Measurements from ENCODE around the gene POLDIP2. TPM values are rescaled to one million over a fixed set of nuclear protein-coding genes. Genes with fewer than 3 reads are reported as not detected.

Gene POLDIP2
- total and polyA plus RNA-seq, 2 of the 13 experiments (the other 11 are each of a cell fraction or from before 2014, with no cell fraction given), result 85.9 to 114 TPM

GRCh38 chr17:28391401-28391800 lies 34.1 kb upstream of the POLDIP2 start:
- ChIA-PET CTCF (ENCODE audit: low intra/inter-chr PET ratio, low total read pairs) (no interaction called here), POLR2A (interaction anchor here (1.4 to 1.7 kb wide), 2 partner anchors 13 to 21 kb away, joined by 4 to 6 read pairs; partner anchors contain the start of gene VTN)
- intact Hi-C loops (cut with micrococcal nuclease; ENCODE audit: unreplicated experiment) (no loop called here), in situ Hi-C loops (cut with HindIII; ENCODE audit: extremely low pct_ligation_motif_present, low pct_unique_long_range_greater_than_20kb) (no loop called here)
- Histone ChIP-seq H3K79me2 (ENCODE audit: insufficient read depth, low read length) (no peaks in the 10 kb centered on the region), H3K4me3 (replicated peaks in 1 of 3; ENCODE audit: insufficient read depth in 1 of 3, low read depth in 2 of 3, low read length in 3 of 3) (no peak overlapping the region), H3K9ac (ENCODE audit: insufficient read depth, low read depth, low read length) (no peak overlapping the region), H3K4me1 (ENCODE audit: insufficient read depth, low read length) (no peaks in the 10 kb centered on the region), H4K20me1 (ENCODE audit: insufficient read depth, low read length) (no peaks in the 10 kb centered on the region), H3K27ac (ENCODE audit: extremely low read length, insufficient read depth, low read length) (no peak overlapping the region), H3K27me3 (ENCODE audit: control insufficient read depth in 1 of 2, insufficient read depth in 2 of 2, low read length in 2 of 2) (no peaks in the 10 kb centered on the region), H2AFZ (ENCODE audit: low read length) (no peak overlapping the region), H3K36me3 (replicated peaks in 1 of 2; ENCODE audit: control insufficient read depth in 1 of 2, insufficient read depth in 2 of 2, low read length in 2 of 2) (no peaks in the 10 kb centered on the region), H3K4me2 (ENCODE audit: low read depth, low read length) (no peak overlapping the region), H3K9me3 (ENCODE audit: low read length) (no peaks in the 10 kb centered on the region)
- ATAC-seq (no peak), DNase-seq (ENCODE audit: low spot score) (no peak), FAIRE-seq (no peak)
- TF ChIP-seq ZFP37 (CRISPR knock-in tag; IDR thresholded peaks at IDR 0.05; ENCODE audit: borderline replicate concordance) (no peak), JDP2 (CRISPR knock-in tag; IDR thresholded peaks at IDR 0.05; ENCODE audit: borderline replicate concordance) (no peak), ZIK1 (CRISPR knock-in tag; IDR thresholded peaks at IDR 0.05; ENCODE audit: borderline replicate concordance, low read depth) (no peak), ZFX (CRISPR knock-in tag; IDR thresholded peaks at IDR 0.05; ENCODE audit: low read depth) (no peak), ASH2L (IDR thresholded peaks at IDR 0.05; ENCODE audit: insufficient read length, low read depth, low read length) (no peak), KDM6A (CRISPR knock-in tag; IDR thresholded peaks at IDR 0.05; ENCODE audit: low read depth) (no peak), ZFY (CRISPR knock-in tag; IDR thresholded peaks at IDR 0.05) (no peak), SP140L (CRISPR knock-in tag; IDR thresholded peaks at IDR 0.05; ENCODE audit: borderline replicate concordance) (no peak), CCAR2 (optimal IDR thresholded peaks at IDR 0.05; ENCODE audit: low read depth, low read length) (no peak), ZBTB7A (CRISPR knock-in tag; IDR thresholded peaks at IDR 0.05) (no peak), ZBTB26 (CRISPR knock-in tag; IDR thresholded peaks at IDR 0.05; ENCODE audit: borderline replicate concordance) (no peak), BORCS8-MEF2B (CRISPR knock-in tag; IDR thresholded peaks at IDR 0.05) (no peak), E2F2 (CRISPR knock-in tag; IDR thresholded peaks at IDR 0.05; ENCODE audit: borderline replicate concordance) (no peak), DR1 (CRISPR knock-in tag; IDR thresholded peaks at IDR 0.05) (no peak), ZNF766 (CRISPR knock-in tag; IDR thresholded peaks at IDR 0.05; ENCODE audit: borderline replicate concordance) (no peak), MAFK (conservative IDR thresholded peaks at IDR 0.05 in 1 of 2, IDR thresholded peaks at IDR 0.05 in 1 of 2; ENCODE audit: low read length in 2 of 2) (no peak), ZNF788 (CRISPR knock-in tag; IDR thresholded peaks at IDR 0.05; ENCODE audit: borderline replicate concordance) (no peak)
- no TSS peak for BruUV-seq (replicated peaks)
- 39% methylated on average over 2 of the region's 2 CpGs for WGBS (ENCODE audit: low lambda C conversion rate)
